Posterior cingulate gyrus (tissue), 11 donors: ENCODE results near the gene UEVLD.

Experiments used
- DNase-seq, 10 donors: peaks; one replicate each; pipeline versions ENCODE4 v3.0.0 to v3.0.0-alpha.2; 2020 to 2021; ENCODE audit warnings: mixed read lengths in 3 of 10
- intact Hi-C: fragments of 100-400 bp; cut with DNase I; formaldehyde crosslinking; loops from one replicate; pipeline ENCODE4 v1.15.1; 2023

Gene UEVLD

GRCh38 chr11:18522388-18522787, 66.1 kb downstream of the UEVLD start:
- intact Hi-C loops, result loop anchor here (10.0 kb wide), 1 partner anchor 128 kb away; the partner anchor contains the start of gene LDHA
- DNase-seq, result no peak

GRCh38 chr11:18521122-18521521, 67.4 kb downstream of the UEVLD start:
- intact Hi-C loops, result loop anchor here (10.0 kb wide), 1 partner anchor 126 kb away; the partner anchor contains the start of gene LDHA
- DNase-seq, result no peak

GRCh38 chr11:18502352-18502751, 86.2 kb downstream of the UEVLD start:
- intact Hi-C loops, result no loop called here
- no peak for DNase-seq

- intact Hi-C loops, result no loop called here
- DNase-seq, result no peak
Observed at GRCh38 chr11:18501629-18502028, 86.9 kb downstream of the UEVLD start.

- no peak for DNase-seq
- intact Hi-C loops, result no loop called here
Observed at GRCh38 chr11:18498039-18498438, 90.5 kb downstream of the UEVLD start.

GRCh38 chr11:18495703-18496102, 92.8 kb downstream of the UEVLD start:
- DNase-seq, result no peak
- intact Hi-C loops, result no loop called here

GRCh38 chr11:18495271-18495670, 93.3 kb downstream of the UEVLD start:
- DNase-seq, result no peak
- intact Hi-C loops, result no loop called here

- no peak for DNase-seq
- intact Hi-C loops, result no loop called here
Observed at GRCh38 chr11:18493310-18493709, 95.2 kb downstream of the UEVLD start.

GRCh38 chr11:18492888-18493287, 95.6 kb downstream of the UEVLD start:
- intact Hi-C loops, result no loop called here

GRCh38 chr11:18491924-18492323, 96.6 kb downstream of the UEVLD start:
- no peak for DNase-seq
- intact Hi-C loops, result no loop called here

More at GRCh38 chr11:18492888-18493287, 95.6 kb downstream of the UEVLD start:
- DNase-seq, result no peak

GRCh38 chr11:18490736-18491485, 97.6 kb downstream of the UEVLD start:
- peak in 5 of 10 donors; percentile 13 to 85 (median 39) for DNase-seq
- intact Hi-C loops, result no loop called here

GRCh38 chr11:18490319-18490718, 98.2 kb downstream of the UEVLD start:
- intact Hi-C loops, result no loop called here
- no peak for DNase-seq

- intact Hi-C loops, result no loop called here
- no peak for DNase-seq
Observed at GRCh38 chr11:18485913-18486528, 102.5 kb downstream of the UEVLD start.
